ENCODE measurements around the gene ABHD17B. TPM values are rescaled to one million over a fixed set of nuclear protein-coding genes. Genes with fewer than 3 reads are reported as not detected.
A peak's percentile ranks its signal among the peaks of the same experiment; 100 is the strongest.
"Not testable (repeated sequence)": the region's sequence is repeated elsewhere in the genome, so short reads cannot be mapped to it uniquely, and the experiment has no call there.

ABHD17B gene
- total RNA-seq, 1 donor from 2014 or later: 38.6 TPM

DNA sequence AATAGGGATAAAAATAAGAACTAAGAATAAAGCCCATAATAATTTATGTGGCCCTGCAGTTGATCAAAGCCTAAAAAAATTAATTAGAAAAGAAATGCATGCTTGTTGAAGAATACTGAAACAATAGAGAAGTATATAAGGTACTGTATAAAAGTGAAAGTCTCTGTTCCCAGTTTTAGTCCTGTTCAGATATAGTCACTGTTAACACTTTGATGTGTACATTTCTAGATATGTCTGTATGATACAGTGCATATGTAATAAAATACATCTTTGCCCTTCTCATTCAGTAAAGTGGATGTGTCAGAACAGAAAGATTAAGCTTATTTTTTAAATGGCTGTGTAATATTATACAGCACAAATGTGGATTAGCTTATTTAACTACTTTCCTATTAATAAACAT is 4.5 kb upstream of the ABHD17B start:
- DNase-seq (ENCODE audit: low read depth): no peak

DNA sequence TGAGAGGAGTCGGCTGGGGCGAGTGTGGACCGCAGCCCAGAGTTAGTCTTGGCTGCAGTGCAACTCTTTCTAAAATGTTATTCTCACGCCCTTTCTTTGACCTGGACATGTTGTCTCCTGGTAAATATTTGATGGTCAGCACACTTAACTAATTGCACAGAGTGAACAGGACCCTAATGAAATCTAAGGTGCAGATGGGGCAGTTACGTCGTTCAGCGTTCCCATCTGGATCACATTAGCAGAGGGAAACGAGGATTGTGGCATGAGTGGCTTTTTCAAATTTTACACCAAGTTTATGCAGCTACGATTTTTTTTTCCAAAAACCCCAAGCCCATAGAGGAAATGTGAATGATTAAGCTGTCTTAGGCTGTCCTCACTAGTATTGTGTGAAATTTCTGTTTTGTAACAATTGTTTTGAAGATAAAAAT is 929 bp upstream of the ABHD17B start:
- DNase-seq (ENCODE audit: low read depth): no peak

DNA sequence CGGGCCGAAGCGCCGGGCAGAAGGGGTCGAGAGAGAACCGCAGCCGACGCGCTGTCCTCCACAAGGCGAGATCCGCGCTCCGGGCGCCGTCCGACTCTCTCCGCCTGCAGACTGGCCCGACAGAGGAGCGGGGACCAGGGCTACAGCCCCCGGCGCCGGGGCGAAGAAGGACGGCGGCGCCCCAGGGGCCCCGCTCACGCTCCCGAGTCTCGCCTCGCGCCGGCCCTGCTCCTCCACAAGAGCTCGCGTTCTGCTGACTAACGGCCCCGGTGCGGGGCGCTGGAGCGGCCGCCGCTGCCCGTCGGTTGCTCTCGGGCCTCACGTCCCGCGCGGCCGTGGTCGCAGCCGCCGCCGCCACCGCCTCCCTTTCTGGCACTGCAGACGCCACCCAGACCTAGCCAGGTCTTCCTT is 338 bp downstream of the ABHD17B start:
- DNase-seq (ENCODE audit: low read depth): no peak

DNA sequence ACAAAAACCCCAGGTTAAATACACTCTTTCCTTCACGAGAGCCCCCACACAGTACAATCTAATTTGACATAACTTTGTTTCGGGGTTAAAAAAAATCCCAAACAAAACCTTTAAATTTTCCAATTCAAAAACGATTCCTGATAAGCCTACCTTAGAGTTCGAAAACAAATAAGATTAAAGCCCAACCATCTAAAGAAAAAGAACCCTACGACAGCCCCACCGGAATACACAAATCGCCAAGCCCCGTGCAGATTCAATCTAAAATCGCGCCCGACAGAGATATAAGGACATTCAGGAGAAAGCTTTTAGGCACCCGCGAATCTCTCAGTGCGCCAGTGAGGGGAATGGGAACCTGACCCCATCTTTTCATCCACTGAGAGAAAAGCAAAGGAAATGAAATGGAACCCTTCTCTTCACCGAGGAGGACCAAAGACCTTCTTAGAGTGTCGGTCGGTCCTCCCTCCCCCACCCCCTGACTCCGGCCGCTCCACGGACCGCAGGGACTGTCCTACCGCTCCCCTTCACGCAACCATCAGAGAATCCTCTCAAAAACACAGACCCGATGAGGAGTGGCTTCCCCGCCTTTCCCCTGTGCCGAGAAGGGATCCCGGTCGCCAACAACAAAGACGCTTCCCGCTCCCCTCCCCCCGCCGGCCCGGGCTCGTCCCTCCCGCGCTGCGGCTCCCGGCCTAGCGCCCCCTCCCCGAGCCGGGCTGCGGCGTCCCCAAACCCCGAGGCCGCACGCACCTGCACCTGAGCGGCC is 925 bp downstream of the ABHD17B start:
- no peak for DNase-seq (ENCODE audit: low read depth)

DNA sequence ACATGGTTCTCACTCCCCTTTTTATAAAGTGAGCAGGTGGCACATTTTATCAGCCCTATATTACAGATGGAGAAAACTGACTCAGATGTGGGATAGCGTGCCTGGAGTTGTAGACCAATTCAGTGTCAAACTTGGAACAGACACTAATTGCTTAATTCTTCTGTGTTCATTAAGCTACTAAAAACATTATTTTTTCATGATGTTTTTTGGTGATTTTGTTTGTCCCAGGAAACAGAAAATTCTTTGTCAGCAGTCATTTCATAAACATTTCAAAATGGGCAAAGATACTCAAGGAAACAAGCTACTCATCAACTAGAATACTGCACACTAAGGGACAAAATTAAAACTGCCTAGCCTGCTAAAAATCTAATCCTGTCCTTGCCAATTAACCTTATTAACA is 2.2 kb downstream of the ABHD17B start:
- DNase-seq (ENCODE audit: low read depth): no peak

DNA sequence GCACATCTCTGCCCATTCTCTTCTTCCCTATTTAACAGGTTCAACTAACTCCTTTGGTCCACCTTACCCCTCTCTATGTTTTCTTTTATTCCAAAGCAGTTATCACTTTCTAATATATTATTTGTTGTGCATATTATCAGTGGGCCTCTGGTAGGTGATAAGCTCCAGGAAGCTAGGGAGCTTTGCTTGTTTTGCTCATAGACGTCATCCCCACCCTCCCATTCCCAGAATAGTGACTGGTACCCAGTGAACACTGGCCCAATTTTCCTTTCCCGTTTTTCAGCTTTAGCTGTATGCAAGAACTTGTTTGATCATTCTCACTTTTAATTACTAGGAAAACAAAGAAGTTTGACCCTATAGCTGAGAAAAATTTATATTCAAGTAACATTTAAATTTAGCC is 6.9 kb downstream of the ABHD17B start:
- DNase-seq (ENCODE audit: low read depth): no peak

DNA sequence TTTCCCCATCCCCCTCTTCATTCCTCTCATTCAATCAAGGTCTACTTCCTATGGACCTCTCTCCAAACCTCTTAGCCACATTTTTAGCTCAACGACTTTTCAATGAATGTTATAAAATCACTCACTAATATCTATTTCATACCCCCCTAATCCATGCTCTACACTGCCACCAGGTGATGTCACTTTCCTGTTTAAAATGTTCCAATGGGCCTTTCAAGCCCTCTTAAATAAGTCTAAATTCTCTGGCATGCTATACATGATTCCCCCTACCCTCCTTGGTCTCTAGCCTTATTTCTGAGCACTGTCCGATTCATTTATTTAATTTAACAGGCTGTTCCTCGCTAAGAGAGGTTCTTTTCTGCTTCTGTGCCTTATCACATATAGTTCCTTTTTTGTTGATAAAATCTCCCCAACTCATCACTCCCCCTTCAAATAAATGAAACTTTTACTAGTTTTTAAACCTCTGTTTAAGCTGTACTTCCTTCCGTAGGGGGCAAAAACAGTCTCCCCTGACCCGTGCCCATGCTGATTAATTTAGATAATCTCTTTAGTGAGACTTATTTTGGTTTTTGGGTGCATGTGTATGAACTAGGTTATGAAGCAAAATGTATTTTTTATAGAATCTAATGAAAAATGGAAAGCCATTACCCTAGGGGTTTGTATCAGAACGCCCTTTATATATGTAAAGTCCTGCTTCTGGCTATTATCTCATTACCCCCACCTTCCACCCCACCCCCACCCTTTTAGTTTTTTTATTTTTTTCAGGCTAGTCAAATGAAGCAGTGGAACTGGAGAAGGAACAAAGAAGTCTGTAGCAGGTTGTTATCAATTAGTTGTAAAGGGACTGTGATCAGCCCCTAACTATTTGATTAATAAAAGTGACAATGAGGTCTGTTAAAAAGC is 9.0 kb downstream of the ABHD17B start:
- no peak for DNase-seq (ENCODE audit: low read depth)

DNA sequence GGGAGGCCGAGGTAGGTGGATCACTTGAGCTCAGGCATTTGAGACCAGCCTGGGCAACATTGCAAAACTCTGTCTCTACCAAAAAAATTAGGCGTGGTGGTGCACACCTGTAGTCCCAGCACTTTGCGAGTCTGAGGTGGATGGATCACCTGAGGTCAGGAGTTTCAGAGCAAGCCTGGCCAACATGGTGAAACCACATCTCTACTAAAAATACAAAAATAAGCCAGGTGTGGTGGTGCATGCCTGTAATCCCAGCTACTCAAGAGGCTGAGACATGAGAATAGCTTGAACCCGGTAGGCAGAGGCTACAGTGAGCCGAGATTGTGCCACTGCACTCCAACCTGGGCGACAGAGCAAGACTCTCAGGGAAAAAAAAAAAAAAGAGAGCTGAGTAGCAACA is 12.2 kb downstream of the ABHD17B start:
- DNase-seq (ENCODE audit: low read depth): not testable (repeated sequence)

DNA sequence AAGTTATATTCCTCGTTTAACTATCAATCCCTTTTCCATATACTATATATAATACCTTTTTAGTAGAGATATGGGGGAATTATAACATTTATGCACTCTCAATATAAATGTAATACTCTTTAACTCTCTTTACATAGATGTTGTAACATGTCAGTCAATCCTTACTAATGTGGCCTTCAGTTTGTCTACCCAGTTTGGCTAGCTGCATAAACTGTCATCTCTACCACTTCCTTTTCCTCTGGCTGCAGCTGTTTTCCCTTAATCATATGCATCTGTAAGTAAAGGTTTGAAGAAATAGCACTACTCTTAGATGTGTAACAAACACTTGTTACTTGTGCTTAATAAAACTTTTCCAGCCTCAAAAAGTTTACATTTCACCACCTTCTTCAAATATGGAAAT is 13.4 kb downstream of the ABHD17B start:
- no peak for DNase-seq (ENCODE audit: low read depth)

DNA sequence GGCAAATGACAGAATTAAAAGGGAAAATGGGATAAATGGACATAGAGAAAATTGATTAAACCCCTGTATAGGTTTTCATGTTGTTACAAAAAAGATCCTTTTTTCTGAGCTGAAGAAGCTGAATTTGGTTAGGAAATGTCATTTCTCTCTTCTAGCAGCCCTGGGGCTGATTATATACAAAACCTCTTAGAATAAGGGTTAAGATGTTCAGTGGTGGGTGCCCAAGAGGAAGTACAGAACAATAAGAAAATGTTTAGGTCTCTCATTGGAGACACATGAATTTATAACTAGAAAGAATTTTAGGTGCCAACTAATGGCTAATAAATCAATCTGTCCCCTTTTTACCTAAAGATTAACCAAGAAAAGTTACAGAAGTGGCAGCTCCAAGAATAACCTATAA is 14.2 kb downstream of the ABHD17B start:
- no peak for DNase-seq (ENCODE audit: low read depth)

DNA sequence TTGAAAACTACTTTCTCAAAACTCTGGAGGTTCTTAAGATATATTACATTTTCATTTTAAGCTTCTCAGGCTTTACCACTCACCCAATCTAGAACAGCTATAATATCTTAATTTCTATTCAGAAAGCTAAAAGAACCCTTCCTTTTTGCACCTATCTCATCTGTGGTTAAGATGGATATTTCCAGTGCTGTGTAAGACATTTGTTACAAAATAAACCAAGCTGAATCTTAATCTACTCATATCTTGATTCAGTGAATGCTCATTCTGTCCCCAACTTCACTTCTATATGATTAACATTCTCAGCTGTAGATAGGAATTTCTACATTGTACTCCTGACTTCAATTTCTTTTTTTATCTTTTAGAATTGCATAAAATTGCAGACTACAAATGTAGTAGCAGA is 15.0 kb downstream of the ABHD17B start:
- DNase-seq (ENCODE audit: low read depth): no peak

DNA sequence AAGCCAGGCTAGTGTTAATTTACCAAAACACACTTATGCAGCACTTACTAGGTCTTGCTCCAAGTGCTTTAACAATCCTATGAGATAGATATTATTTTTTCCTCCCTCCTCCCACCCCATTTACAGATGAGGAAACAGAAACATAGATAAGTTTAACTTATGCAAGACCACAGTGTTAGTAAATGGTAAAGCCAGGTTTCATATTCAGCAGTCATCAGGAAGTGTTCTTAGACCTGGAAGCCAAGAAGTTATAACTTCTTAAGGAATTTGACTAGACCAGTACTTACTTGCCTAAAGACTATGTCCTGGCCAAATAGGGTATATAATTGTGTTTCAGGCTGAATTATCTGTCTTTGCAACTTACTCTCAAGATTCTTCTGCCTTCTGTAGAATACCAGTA is 15.9 kb downstream of the ABHD17B start:
- peak; percentile 38 for DNase-seq (ENCODE audit: low read depth)

DNA sequence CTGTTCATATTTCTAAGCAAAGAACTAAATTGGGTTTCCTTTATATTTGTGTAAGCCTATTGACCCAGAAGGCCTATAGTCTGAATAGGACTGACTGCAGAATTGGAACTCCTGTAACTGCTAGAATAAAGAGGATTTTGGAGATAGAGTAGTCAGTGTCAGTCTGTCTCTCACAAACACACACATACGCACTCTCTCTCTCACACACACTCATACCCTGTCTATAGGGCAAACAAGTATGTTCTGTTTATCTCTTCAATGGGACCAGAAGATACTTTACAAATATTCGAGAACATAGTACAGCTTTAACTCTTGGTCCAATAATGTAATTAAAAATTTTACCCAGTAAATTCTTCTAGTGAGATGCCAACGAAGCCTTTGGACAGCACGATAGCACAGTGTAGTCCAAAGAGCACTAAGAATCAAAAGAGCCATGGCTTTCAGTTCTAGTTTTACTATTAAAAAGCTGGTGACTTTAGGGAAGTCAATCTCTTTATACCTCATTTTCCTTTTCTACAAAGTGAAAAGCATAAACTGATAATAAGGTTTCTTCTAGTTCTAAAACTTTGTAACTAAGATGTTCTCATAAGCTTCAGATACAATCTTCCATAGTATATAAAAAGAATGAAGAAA is 19.3 kb downstream of the ABHD17B start:
- no peak for DNase-seq (ENCODE audit: low read depth)

DNA sequence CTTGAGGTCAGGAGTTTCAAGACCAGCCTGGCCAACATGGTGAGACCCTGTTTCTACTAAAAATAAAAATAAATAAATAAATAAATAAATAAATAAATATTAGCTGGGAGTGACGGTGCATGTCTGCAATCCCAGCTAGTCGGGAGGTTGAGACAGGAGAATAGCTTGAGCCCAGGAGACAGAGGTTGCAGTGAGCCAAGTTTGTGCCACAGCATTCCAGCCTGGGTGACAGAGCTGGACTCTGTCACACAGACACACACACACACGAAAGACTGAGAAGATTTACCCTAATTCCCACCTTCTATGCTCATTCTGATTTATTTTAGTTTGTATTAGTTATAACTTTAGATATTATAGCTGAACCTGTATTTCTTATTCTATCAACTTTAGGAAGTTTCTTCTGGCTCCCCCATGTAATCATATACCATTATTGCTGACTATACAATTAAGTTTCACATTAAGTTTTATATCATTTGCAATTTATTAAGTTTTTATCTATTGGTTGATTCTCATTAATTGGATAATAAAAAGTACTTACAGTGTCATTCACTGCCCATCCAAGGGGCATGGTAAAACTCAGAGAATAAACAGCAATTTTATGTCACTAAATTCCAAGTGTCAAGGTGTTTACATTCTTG is 20.8 kb downstream of the ABHD17B start:
- DNase-seq (ENCODE audit: low read depth): no peak

DNA sequence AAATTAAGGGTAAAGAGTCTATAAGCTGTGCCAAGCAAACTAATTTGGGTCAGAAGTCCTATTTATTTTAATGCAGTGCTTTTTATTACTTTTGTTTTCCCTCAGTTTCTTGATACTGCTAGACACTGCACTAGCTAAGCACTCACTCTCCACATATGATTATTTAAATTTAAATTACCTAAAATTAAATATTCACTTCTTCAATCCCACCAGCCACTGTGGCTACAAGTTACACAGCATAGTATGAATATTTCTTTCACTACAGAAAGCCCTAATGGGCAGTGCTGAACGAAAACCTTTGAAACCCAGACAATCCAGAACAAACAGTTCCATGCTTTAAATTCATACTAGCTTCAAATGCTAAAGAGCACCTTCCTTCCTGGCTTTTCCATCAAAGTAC is 23.6 kb downstream of the ABHD17B start:
- DNase-seq (ENCODE audit: low read depth): no peak

DNA sequence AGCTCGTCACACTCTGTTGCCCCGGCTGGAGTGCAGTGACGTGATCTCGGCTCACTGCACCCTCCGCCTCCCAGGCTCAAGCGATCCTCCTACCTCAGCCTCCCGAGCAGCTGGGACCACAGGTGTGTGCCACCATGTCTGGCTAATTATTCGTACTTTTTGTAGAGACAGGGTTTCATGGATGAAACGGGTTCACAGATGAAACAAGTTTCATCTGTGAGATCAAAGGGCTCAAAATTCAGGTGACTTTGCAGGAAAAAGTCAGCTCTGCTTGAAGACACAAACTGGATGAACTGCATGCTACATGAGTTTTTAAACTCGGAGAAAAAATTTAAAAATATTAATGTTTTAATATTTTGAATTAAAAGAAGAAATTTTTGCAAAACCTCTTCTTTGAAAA is 24.5 kb downstream of the ABHD17B start:
- DNase-seq (ENCODE audit: low read depth): no peak

DNA sequence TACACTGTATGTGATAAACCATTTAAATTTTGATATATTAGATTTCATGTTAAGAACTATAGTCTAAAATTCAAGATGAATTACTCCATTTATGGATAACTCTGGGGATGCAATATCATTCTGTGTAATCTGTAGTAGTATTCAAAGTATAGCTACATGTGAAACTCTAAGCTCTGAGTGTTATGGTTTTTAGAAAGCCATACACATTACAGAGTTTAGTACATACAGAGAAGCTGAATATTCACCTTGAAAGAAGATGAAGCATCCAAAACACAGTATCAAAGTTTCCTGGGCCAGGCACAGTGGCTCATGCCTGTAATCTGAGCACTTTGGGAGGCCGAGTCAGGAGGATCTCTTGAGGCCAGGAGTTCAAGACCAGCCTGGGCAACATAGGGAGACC is 25.0 kb downstream of the ABHD17B start:
- no peak for DNase-seq (ENCODE audit: low read depth)

DNA sequence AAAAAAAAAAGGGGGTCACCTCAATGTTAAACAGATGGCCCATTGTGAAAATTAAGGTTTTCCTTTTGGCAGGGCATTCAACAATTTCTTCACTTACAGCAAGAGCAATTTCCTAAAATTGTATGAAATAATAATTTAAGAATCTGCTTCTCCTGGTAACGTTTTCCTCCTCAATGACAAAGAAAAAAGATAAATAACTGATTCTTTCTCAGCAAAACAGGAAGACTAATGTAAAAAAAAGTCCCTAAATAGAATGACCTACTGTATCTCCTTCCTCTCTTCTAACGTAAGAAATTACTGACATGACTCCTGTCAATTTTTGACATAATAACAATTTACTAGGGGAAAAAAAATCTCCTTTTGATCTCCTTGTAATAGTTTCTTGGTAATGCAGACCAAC is 25.5 kb downstream of the ABHD17B start:
- DNase-seq (ENCODE audit: low read depth): no peak

DNA sequence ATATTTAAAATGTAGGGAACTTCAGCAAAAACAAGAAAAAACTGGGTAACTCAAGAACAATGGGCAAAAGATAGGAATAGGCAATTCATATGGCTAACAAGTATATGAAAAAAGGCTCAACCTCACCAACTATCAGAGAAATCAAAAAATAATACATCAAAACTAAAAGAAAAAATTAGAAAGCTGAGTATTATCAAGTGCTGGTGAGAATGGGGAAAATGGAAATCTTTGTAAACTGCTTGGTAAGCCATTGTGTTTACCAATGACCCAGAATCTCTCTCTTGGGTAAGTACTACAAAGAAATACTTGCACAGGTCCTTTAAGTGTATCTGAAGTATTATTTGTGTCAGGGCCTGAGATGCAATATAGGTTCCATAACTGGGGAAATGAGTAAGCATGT is 27.0 kb downstream of the ABHD17B start:
- DNase-seq (ENCODE audit: low read depth): no peak

DNA sequence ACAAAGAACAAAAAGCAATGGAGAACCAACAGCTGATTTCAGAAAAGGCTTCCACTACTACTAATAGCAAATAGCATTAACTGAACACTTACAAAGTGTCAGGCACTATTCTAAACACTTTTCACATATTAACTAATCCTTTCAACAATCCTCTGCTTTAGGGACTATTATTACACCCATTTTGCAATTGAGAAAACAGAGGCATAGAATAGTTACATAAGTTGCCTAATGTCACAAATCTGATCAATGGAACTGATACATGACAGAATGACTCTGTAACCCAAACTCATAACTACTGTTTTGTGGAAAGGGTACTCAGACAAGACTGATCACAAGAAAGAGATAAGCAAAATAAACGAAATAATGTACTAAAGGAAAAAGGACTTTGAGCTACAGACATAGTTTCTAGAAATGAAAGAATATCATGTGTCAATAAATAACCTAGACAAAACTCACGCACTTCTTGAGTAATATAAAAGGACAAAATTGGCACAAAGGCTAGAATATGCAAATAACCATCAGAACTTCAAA is 31.3 kb downstream of the ABHD17B start:
- DNase-seq (ENCODE audit: low read depth): no peak

DNA sequence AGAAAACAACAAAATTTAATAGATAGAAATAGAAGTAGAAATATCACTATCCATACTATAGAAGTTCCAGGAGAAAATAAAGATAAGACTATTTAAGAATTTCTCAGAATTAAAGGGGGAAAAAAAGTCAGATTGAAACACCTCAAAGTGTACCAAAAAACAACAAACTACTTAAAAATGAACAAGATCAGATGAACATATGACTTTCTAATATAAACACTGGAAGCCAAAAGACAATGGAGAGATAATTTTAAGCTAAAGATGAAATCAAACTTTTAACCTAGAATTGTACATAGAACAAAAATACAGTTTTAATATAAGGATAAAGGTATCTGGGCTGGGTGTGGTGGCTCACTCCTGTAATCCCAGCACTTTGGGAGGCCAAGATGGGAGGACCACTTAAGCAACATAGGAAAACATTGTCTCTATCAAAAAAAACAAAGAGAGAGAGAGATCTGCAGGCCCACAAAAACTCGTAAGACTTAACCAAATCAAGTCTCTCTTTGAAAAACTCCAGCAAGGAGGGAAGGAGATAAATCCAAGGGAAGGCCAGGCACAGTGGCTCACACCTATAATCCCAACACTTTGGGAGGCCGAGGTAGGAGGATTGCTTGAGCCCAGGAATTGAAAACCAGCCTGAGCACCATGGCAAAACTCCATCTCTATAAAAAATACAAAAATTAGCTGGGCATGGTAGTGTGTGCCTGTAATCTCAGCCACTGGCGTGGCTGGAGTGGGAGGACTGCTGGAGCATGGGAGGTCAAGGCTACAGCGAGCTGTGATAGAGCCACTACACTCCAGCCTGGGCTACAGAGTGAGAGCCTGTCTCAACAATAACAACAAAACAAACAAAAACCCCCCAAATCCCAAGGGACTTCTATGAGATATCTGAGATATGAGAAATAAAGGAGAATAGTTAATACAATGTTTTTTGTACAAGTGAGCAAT is 32.4 kb downstream of the ABHD17B start:
- DNase-seq (ENCODE audit: low read depth): peak; percentile 26
